Adipose tissue (tissue), 3 donors: Measurements from ENCODE around the gene MCHR1. TPM values are rescaled to one million over a fixed set of nuclear protein-coding genes. Genes with fewer than 3 reads are reported as not detected.
"Not testable (repeated sequence)": the region's sequence is repeated elsewhere in the genome, so short reads cannot be mapped to it uniquely, and the experiment has no call there.

Experiments
- H3K27ac ChIP-seq: one replicate; pipeline ENCODE4 v1.5.1; 2013; ENCODE audit warnings: low read depth, low read length
- WGBS, 3 donors: extraction: QIAGEN DNeasy Blood & Tissue Kit; methylation state at CpG; one replicate each; pipeline ENCODE4 v1.1.7; 2013; 5-methylcytosine and 5-hydroxymethylcytosine counted together
- polyA plus RNA-seq, 3 donors: library from polyadenylated mRNA; stranded (reverse); fragments of 200-250 nt; gene quantifications; one replicate each; pipeline ENCODE4 v1.2.3, GENCODE V29; 2013
- donor health status: healthy with polysubstance abuse.
- donor health status: Bipolar disorder and iron deficiency.
- donor health status: healthy.

The MCHR1 gene
- polyA plus RNA-seq, 3 donors, result 0.03 TPM; not detected in 2

DNA sequence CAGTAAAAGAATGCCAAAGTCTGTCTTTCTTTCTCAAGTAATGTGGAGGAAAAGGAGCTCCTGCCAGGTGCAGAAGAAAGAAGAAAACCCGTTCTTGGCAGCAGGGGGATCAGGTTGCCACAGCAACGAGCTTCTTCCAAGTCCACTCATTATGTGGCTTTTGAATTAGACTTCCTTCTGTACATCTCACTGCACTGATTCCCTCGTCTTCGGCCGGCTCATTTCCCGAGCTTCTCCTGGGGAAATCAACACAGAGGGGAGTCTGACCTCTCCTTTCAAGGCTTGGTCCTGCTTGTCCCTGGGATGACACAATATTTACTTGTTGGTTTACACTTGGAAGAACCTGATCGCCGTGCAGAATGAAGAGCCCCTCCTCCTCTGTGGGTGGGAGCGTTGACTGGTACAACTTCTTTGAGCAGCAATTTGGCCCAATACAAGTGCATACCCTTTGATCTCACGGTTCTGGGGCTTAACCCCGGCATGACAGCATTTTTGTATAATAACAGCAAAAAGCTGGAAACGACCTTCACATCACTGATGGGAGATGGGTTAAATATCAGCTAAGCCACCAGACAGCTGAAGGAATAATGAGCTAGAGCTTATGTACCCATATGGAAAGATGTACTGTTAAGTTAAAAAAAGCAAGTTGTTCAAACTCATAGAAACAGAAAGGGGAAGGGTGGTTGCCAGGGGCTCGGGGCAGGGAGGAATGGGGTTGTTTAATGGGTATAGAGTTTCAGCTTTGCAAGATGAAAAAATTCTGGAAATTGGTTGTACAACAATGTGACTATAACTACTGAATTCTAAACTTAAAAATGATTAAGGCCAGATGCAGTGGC lies 35.4 kb downstream of the MCHR1 start:
- no peak overlapping the region for H3K27ac ChIP-seq

DNA sequence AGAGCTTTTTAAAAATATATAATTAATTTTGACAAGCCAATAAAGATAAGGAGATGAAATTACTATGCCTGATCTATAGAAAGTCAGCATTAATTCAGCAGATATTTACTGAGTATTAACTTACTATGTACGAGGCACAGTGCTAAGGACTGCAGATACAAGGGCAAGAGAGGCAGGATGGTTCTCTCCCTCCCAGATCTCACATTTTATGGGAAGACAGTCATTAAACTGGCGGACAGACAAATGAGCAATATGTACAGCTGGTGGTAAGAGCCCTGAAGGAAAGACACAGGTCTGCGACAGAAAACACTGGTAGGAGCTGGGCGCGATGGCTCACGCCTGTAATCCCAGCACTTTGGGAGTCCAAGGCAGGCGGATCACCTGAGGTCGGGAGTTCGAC lies 36.8 kb downstream of the MCHR1 start:
- 95 to 97% (median 97%) methylated on average over 9 of the region's 9 CpGs for WGBS, 3 donors
- H3K27ac ChIP-seq, result no peak overlapping the region

More for the DNA sequence above, 35.4 kb downstream of the MCHR1 start:
- WGBS, 3 donors, result 16 to 24% (median 21%) methylated on average over 13 of the region's 13 CpGs

DNA sequence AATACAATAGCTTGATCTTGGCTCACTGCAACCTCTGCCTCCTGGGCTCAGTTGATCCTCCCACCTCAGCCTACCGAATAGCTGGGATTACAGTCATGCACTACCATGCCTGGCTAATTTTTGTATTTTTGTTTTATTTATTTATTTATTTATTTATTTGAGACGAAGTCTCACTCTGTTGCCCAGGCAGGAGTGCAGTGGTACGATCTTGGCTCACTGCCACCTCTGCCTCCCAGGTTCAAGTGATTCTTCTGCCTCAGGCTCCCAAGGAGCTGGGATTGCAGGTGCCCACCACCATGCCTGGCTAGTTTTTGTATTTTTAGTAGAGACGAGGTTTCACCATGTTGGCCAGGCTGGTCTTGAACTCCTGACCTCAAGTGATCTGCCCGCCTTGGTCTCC lies 38.4 kb downstream of the MCHR1 start:
- H3K27ac ChIP-seq, result not testable (repeated sequence)
- WGBS, 3 donors, result 84 to 95% (median 92%) methylated on average over 5 of the region's 5 CpGs

DNA sequence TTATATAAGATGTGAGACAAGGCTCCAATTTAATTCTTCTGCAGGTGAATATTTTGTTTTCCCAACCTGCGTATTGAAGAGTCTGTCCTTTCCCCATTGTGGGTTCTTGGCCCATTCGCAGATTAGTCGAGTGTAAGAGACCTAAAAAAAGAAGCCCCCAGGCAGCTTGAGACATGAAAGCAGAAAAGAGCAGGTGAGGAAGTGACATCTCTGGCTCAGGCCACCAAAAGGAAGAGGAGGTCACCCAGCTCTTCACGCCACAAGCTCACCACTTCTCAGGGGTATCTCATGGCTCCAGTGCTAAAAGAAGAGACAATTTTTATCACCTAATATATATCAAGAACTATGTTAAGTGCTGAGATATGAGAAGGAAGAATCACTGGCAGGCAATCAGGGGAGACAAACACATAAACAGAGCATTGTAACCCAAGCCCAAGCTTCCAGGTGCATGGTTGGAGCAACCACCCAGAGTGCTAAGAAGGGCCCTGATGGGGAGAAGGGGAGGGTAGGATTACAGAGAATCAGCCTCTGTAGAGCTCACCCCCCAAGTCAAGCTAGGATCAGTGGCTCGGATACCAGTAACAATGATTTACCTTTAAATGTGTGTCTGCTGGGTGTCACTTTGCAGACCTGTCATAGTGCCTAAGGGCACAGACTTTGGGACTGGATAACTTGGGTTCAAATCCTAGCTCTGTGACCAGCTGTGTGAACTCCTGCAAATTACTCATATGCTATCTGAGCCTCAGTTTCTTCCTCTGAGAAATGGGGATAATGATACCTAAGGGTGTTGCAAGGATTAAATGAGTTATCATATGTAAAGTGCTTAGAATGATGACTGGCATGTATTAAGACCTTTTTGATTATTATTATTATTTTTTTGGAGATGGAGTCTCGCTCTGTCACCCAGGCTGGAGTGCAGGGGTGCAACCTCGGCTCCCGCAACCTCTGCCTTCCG lies 39.2 kb downstream of the MCHR1 start:
- no peak overlapping the region for H3K27ac ChIP-seq
- WGBS, 3 donors, result 84 to 88% (median 86%) methylated on average over 9 of the region's 9 CpGs

DNA sequence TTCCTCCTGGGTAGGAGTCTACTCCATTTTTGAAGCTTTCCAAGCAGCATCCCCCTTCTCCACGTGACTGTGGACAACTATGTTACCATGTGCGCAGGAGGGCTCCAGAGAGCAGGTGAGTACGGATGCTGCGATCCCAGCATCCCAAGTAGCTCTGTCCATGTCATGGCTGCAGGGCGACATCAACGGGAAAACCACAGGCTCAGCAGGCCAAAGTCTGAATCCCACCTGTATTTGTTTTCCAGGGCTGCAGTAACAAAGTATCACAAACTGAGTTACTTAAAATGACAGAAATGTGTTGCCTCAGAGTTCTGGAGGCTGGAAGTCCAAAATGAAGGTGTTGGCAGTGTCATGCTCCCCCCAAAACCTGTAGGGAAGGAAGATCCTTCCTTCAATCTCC lies 40.3 kb downstream of the MCHR1 start:
- WGBS, 3 donors, result 72 to 93% (median 83%) methylated on average over 6 of the region's 6 CpGs

DNA sequence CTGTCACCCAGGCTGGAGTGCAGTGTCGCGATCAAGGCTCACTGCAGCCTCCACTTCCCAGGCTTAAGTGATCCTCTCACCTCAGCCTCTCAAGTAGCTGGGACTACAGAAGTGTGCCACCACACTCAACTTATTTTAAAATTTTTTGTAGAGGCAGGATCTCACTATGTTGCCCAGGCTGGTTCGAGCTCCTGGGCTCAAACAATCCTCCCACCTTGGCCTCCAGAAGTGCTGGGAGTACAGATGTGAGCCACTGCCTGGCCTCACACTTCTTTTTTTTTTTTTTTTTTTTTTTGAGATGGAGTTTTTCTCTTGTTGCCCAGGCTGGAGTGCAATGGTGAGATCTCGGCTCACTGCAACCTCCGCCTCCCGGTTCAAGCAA lies 40.9 kb downstream of the MCHR1 start:
- H3K27ac ChIP-seq, result not testable (repeated sequence)
- WGBS, 3 donors, result 86 to 96% (median 95%) methylated on average over 6 of the region's 6 CpGs

More for the DNA sequence above, 40.3 kb downstream of the MCHR1 start:
- H3K27ac ChIP-seq, result no peak overlapping the region

DNA sequence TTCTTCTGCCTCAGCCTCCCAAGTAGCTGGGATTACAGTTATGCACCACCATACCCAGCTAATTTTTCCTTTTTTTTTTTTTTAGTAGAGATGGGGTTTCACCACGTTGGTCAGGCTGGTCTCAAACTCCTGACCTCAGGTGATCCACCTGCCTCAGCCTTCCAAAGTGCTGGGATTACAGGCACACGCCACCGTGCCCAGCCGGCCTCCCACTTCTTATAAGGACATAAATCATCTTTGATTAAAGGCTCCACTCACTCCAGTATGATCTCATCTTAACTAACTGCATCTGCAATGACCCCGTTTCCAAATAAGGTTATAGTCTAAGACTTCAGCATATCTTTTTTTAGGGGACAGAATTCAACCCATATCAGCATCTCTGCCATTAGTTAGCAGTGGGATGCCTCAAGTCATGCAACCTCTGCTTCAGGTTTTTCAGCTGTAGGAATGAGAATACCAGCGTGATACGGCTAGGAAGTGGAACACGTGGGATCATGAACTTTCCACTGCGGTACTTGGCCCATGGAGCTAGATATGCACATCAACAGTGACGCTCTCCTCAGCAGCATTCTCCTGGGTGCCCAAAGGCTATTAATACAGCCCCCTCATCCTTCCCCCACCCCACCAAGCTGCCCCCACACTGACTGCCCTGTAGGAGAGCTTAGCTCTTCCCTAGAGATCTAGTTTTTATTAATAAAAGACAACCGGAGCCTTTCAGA lies 41.4 kb downstream of the MCHR1 start:
- WGBS, 3 donors, result 41 to 49% (median 43%) methylated on average over 11 of the region's 11 CpGs
- H3K27ac ChIP-seq, result no peak overlapping the region

DNA sequence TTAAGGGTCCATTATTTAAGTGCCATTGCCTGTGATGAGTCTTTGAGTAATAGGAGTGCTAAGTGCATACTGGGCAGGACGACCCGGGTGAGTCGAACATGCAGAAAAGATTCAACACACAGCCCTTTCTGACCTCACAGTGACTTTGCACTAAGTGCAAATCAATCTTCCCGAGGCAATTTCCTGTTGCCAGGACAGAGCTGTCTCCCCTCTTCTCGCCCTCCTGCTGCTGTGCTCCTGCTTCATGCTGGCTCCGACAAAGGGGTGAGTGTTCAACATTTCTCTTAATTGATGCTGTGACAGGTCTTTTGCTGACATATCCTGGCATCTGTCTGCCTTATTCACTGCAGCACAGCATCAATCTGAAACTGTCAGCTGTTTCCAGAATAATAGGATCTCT lies 42.0 kb downstream of the MCHR1 start:
- no peak overlapping the region for H3K27ac ChIP-seq
- 8 to 13% (median 9%) methylated on average over 6 of the region's 6 CpGs for WGBS, 3 donors

DNA sequence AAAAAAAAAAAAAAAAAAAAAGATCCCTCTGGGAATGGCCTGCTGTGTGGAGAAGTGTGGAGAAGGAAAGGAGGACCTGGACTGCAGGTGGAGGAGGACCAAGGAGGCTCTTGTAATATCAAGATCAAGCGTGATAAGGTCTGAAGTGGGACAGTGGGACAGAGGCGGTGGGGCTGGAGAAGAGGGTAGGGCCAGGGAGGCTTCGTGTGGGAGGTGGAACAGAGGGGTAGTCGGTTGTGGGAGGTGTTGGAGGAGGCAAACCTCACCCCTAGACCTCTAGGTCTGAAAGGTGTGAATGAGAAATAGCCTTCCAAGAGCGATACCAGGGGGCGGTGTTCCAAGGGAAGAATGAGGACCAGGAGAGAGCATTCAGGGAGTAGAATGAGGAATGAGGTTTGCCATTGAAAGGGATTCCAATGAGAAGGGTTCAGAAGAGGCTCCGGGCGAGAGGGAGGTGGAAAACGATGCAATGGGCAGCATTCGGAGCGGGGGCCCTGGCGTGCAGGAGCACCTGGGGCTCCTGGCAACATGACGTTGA lies 44.2 kb downstream of the MCHR1 start:
- WGBS, 3 donors, result 88 to 92% (median 91%) methylated on average over 13 of the region's 13 CpGs

DNA sequence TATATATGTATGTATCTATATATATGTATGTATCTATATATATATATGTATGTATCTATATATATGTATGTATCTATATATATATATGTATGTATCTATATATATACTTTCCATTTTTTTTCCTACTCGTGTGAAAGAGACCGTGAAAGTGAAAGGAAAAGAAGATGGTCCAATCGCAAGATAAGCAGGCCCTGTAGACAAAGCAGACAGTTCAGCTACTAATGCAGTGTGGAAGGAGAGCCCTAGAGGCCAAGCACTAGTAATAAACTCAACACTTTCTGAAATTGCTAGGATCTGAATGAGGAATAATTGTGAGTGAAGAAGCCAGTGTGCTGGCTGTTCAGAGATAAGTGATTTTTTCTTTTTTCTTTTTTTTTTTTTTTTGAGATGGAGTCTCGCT lies 47.2 kb downstream of the MCHR1 start:
- no peak overlapping the region for H3K27ac ChIP-seq
- 47 to 79% (median 52%) methylated on average over 4 of the region's 4 CpGs for WGBS, 3 donors

More for the DNA sequence above, 44.2 kb downstream of the MCHR1 start:
- H3K27ac ChIP-seq, result no peak overlapping the region

DNA sequence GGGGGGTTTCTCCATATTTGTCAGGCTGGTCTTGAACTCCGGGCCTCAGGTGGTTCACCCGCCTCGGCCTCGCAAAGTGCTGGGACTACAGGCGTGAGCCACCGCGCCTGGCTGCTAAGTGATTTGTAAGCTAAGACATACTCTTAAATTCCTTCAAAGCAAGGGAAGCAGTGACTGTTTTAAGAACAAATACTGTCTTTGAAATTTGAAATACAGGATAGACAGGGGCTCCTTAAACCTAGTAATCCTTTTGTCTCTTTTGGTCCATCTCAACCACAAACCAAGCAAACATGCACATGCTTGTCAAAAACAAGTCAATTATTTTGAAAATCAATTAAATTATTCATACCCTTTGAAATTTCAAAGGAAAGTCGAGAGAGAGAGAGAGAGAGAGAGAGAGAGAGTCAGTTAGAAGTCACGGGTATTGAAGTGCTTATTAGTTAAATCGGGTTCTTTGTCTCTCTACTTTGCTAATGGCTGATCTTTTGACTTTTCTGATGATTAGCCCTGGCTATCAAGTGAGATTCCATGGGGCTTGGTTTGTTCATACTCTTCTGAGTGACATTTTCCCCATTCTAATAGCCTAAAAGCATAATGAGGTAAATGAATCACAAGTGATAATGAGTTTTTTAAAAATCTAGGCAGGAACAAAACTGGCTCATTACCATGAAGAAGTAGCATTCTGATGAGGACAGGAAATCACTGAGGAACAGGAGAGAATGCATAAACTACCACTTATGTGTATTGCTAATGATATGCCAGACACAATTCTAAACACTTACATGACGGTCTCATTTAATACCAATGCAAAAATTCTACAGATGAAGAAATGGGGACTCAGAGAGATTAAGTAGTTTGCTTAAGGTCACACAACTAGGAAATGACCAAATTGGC lies 48.0 kb downstream of the MCHR1 start:
- no peak overlapping the region for H3K27ac ChIP-seq
- WGBS, 3 donors, result 79 to 91% (median 89%) methylated on average over 11 of the region's 11 CpGs

DNA sequence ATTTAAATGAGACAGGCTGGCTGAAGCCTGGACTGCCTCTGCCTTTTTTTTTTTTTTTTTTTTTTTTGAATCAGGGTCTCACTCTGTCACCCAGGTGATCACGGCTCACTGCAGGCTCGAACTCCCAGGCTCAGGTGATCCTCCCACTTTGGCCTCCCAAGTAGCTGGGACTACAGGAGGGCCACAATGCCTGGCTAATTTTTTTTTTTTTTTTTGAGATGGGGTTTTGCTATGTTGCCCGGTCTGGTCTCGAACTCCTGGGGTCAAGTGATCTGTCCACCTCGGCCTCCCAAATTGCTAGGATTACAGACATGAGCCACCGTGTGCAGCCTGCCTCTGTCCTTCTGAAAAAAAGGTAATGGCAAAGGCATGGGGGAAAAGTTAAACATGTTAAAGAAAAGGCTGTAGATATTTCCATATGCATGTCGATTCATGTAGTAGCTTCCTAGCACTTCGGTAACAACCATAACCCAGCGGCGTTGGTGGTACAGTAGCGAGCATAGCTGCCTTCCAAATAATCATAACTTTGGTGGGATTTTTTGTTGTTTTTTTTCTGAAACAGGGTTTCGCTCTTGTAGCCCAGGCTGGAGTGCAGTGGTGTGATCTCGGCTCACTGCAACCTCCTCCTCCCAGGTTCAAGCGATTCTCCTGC lies 48.8 kb downstream of the MCHR1 start:
- WGBS, 3 donors, result 86 to 95% (median 95%) methylated on average over 14 of the region's 14 CpGs

DNA sequence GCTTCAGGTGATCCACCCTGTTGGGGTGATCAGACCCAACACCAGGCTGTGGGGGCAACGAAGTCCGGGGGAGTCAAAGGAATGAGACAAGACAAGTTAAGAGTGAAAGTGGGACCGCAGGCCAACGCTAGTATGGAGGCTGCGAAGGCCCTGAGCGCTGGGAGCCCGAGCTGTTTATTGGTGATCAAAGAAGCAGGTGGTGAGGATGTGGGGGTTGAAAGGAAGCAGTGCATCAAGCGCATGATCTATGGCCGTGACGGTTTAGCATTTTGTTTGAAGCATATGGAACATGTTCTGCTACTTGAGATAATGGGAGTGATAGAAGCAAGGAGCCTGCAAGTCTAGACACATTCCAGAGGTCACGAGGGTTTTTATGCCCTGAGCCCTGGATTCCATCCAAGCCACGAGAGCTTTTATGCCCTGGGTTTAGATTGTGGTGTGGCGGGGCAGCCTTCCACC lies 49.5 kb downstream of the MCHR1 start:
- WGBS, 3 donors, result 47 to 66% (median 58%) methylated on average over 13 of the region's 13 CpGs
- no peak overlapping the region for H3K27ac ChIP-seq

More for the DNA sequence above, 48.8 kb downstream of the MCHR1 start:
- no peak overlapping the region for H3K27ac ChIP-seq

DNA sequence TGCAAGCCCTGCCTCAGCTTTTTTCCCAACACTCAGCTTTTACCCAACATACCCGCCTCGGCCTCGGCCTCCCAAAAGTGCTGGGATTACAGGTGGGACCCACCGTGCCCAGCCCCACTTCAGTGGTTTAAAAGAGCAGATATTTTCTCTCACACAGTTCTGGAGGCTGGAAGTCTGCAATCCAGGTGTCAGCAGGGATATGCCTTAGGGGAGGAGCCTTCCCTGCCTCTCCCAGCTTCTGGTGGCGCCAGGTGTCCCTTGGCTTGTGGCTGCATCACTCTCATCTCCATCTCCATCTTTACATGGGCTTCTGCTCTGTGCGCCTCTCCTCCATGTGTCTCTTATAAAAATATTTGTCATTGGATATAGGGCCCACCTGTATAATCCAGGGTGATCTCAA lies 50.0 kb downstream of the MCHR1 start:
- 80 to 93% (median 87%) methylated on average over 6 of the region's 6 CpGs for WGBS, 3 donors
- H3K27ac ChIP-seq, result no peak overlapping the region
